ENCODE data around the gene CDH4.
"Not testable (repeated sequence)": the region's sequence is repeated elsewhere in the genome, so short reads cannot be mapped to it uniquely, and the experiment has no call there.

Gene CDH4

DNA sequence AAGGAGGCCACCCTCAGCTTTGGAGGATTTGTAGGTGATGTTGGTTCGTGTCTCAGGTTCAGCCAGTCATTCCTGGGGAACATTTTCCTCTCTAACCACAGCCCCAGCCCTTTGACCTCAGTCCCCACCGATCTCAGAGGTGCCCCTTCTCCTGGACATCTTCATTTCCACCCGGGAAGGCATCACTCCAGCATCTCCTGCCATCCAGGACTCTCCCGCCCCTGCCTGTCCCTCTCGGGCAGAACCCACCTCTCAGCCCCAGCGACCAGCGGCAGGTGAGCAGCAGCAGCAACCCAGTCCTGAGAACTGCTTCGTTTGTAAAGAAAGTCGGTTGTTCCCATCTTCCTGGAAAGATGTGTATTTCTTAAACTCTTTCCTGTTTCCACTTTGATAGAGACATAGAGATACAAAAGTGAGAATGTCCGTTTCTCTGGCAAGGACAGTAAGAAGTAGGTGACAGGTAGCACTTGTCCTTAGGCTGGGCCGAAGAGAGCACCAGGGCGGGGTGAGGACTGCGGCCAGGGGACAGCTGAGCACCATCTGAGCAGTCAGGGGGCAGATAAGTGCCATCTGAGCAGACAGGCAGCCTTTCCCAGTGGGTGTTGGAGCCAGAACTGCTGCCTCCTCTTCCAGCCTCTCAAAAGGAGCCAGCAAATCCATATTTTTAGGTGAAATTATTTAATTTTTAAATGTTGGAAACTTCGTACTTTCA lies 142.2 kb downstream of the CDH4 start:
- H3K4me3 ChIP-seq (ENCODE audit: low read depth in 1 of 2, low read length in 2 of 2): no peak overlapping the region
- H3K9me3 ChIP-seq (ENCODE audit: low read length): no peaks in the 10 kb centered on the region
- no peaks in the 10 kb centered on the region for H3K4me1 ChIP-seq (ENCODE audit: insufficient read depth, low read length)
- H3K27me3 ChIP-seq (ENCODE audit: control insufficient read depth in 1 of 2, insufficient read depth in 2 of 2, low read length in 2 of 2): peaks cover 0 to 4% of the 10 kb centered on the region in 2 donors
- H3K27ac ChIP-seq (ENCODE audit: low read depth, low read length): no peak overlapping the region
- H3K36me3 ChIP-seq (ENCODE audit: insufficient read depth, low read length): no peaks in the 10 kb centered on the region
- no peak overlapping the region for H3K9ac ChIP-seq (ENCODE audit: low read length)

DNA sequence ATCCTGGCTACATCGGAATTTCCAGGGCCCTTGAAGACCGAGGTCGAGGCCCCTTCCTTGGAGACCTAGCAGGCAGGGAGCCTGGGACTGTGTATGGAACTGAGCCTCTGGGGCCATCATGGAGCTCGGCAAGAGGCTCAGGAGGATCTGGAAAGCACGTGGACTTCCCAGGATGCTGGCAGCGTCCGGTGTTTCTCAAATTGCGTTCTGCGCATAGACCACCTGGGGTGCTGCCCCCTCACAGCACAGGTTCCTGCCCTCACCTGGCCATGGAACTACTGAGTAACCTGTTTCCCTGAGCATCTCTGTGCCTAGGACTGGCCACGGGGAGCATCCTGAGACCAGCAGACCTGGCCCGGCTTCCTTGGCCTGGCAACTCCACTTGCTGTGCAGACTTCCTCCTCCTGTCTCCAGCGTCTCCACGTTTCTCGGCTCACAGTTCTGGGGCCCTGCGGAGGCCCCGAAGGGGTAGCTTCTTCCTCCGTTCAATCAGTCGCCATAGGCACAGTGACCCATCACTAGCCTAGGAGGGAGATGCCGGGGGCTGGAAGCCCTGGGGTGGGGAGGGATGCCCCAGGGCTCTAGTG lies 144.3 kb downstream of the CDH4 start:
- no peaks in the 10 kb centered on the region for H3K36me3 ChIP-seq (ENCODE audit: insufficient read depth, low read length)
- H3K4me3 ChIP-seq (ENCODE audit: low read depth in 1 of 2, low read length in 2 of 2): no peak overlapping the region
- no peaks in the 10 kb centered on the region for H3K4me1 ChIP-seq (ENCODE audit: insufficient read depth, low read length)
- H3K27me3 ChIP-seq (ENCODE audit: control insufficient read depth in 1 of 2, insufficient read depth in 2 of 2, low read length in 2 of 2): no peaks in the 10 kb centered on the region
- no peaks in the 10 kb centered on the region for H3K9me3 ChIP-seq (ENCODE audit: low read length)
- H3K9ac ChIP-seq (ENCODE audit: low read length): no peak overlapping the region
- no peak overlapping the region for H3K27ac ChIP-seq (ENCODE audit: low read depth, low read length)

DNA sequence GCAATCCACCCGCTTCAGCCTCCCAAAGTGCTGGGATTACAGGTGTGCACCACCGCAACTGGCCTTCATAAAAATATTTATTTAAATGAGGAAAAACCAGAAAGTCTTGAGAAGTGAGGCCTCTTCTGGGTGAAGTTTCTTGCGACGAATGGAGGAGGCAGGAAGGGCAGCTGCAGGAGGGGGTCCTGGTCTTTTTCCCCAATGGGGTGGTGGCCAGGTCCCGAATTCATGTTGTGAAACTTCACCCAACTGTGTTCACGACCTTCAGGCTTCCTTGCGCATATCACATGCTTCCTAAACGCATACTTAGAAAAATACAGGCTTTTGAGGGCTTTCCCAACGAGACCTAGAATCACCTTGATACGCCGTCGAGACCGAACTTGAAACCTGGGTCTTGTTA lies 145.1 kb downstream of the CDH4 start:
- no peak overlapping the region for H3K27ac ChIP-seq (ENCODE audit: low read depth, low read length)
- no peaks in the 10 kb centered on the region for H3K4me1 ChIP-seq (ENCODE audit: insufficient read depth, low read length)
- no peaks in the 10 kb centered on the region for H3K9me3 ChIP-seq (ENCODE audit: low read length)
- no peaks in the 10 kb centered on the region for H3K27me3 ChIP-seq (ENCODE audit: control insufficient read depth in 1 of 2, insufficient read depth in 2 of 2, low read length in 2 of 2)
- no peaks in the 10 kb centered on the region for H3K36me3 ChIP-seq (ENCODE audit: insufficient read depth, low read length)
- no peak overlapping the region for H3K4me3 ChIP-seq (ENCODE audit: low read depth in 1 of 2, low read length in 2 of 2)
- H3K9ac ChIP-seq (ENCODE audit: low read length): no peak overlapping the region

DNA sequence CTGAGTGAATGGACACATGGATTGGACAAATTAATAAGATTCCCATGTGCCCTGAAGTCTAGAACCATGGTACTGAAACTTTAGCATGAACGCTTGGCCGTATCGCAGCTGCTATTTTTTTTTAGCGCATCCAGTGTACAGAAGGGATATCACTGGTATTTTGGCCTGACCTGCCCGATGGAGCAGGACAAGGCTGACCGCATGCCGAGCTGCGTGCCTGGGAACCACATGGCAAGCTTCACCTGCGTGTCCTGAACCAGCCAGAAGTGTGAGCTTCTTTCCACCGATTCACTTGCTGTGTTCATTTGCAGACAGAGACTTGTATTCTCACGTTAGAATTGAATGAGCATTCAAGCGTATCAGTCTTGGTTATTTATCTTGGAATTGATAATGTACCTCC lies 145.7 kb downstream of the CDH4 start:
- Histone ChIP-seq H3K9ac (ENCODE audit: low read length) (no peak overlapping the region), H3K4me1 (ENCODE audit: insufficient read depth, low read length) (no peaks in the 10 kb centered on the region), H3K27ac (ENCODE audit: low read depth, low read length) (no peak overlapping the region), H3K27me3 (ENCODE audit: control insufficient read depth in 1 of 2, insufficient read depth in 2 of 2, low read length in 2 of 2) (no peaks in the 10 kb centered on the region), H3K4me3 (ENCODE audit: low read depth in 1 of 2, low read length in 2 of 2) (no peak overlapping the region), H3K9me3 (ENCODE audit: low read length) (no peaks in the 10 kb centered on the region), H3K36me3 (ENCODE audit: insufficient read depth, low read length) (no peaks in the 10 kb centered on the region)

DNA sequence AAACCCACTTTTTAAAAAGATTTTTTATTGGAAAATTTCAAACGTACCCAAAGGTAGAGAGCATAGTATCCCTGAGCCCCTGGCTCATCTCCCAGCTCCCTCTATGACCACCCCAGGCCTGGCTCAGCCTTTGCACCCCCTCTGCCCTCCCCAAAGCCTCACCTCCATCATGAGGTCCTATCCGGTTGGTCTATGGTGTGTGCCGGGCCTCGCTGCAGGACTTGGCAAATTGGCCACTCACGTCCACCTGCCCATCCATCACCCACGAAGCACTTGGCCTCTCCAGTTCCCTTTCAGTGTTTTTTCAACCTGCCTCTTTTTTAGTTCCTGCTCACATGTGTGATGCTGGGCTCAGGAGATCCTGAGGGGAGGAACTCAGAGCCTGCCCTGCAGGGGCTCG lies 147.4 kb downstream of the CDH4 start:
- Histone ChIP-seq H3K27ac (ENCODE audit: low read depth, low read length) (no peak overlapping the region), H3K4me1 (ENCODE audit: insufficient read depth, low read length) (no peaks in the 10 kb centered on the region), H3K9ac (ENCODE audit: low read length) (no peak overlapping the region), H3K9me3 (ENCODE audit: low read length) (no peaks in the 10 kb centered on the region), H3K4me3 (ENCODE audit: low read depth in 1 of 2, low read length in 2 of 2) (no peak overlapping the region), H3K27me3 (ENCODE audit: control insufficient read depth in 1 of 2, insufficient read depth in 2 of 2, low read length in 2 of 2) (no peaks in the 10 kb centered on the region), H3K36me3 (ENCODE audit: insufficient read depth, low read length) (no peaks in the 10 kb centered on the region)

DNA sequence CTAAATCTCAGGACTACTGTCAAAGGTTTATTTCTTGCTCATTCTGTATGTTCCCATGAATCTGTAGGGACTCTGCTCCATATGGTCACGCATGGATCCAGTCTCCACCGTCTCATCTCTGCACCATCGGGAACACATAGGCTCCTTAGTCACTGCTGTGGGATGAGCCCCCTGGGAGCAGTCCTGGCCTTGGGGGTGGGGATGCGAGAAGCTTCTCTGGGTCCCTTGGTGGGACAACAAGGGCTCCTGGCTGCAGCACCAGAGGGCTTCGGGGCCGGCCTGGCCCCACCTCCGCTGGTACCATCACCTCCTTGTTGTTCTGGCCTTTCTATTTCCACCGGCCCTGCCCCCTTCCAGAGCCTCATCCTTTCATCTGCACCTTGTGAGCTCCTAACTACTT lies 148.4 kb downstream of the CDH4 start:
- no peak overlapping the region for H3K9ac ChIP-seq (ENCODE audit: low read length)
- H3K9me3 ChIP-seq (ENCODE audit: low read length): no peaks in the 10 kb centered on the region
- H3K4me1 ChIP-seq (ENCODE audit: insufficient read depth, low read length): no peaks in the 10 kb centered on the region
- H3K27me3 ChIP-seq (ENCODE audit: control insufficient read depth in 1 of 2, insufficient read depth in 2 of 2, low read length in 2 of 2): no peaks in the 10 kb centered on the region
- no peak overlapping the region for H3K27ac ChIP-seq (ENCODE audit: low read depth, low read length)
- no peak overlapping the region for H3K4me3 ChIP-seq (ENCODE audit: low read depth in 1 of 2, low read length in 2 of 2)
- no peaks in the 10 kb centered on the region for H3K36me3 ChIP-seq (ENCODE audit: insufficient read depth, low read length)

DNA sequence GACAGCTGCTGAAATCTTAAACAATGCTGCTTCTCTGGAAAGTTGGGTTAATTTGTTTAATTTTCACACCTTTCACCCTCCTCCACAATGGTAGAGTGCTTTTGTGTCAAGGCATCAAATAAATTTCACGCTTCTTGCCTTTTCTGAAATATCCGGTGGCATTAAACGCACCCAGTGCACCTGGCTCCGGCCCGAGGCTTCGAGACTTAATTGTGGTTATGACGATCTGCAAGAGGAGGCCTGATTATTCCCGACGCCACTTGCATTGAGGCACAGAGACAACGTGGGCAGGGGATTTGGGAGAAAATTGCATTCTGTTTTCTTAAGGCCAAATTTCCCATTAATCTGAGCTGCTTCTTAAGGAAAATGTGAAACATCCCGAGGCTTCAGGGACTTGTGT lies 152.2 kb downstream of the CDH4 start:
- H3K4me3 ChIP-seq (ENCODE audit: low read depth in 1 of 2, low read length in 2 of 2): no peak overlapping the region
- no peak overlapping the region for H3K27ac ChIP-seq (ENCODE audit: low read depth, low read length)
- H3K9me3 ChIP-seq (ENCODE audit: low read length): no peaks in the 10 kb centered on the region
- H3K36me3 ChIP-seq (ENCODE audit: insufficient read depth, low read length): no peaks in the 10 kb centered on the region
- no peaks in the 10 kb centered on the region for H3K4me1 ChIP-seq (ENCODE audit: insufficient read depth, low read length)
- no peaks in the 10 kb centered on the region for H3K27me3 ChIP-seq (ENCODE audit: control insufficient read depth in 1 of 2, insufficient read depth in 2 of 2, low read length in 2 of 2)
- no peak overlapping the region for H3K9ac ChIP-seq (ENCODE audit: low read length)

DNA sequence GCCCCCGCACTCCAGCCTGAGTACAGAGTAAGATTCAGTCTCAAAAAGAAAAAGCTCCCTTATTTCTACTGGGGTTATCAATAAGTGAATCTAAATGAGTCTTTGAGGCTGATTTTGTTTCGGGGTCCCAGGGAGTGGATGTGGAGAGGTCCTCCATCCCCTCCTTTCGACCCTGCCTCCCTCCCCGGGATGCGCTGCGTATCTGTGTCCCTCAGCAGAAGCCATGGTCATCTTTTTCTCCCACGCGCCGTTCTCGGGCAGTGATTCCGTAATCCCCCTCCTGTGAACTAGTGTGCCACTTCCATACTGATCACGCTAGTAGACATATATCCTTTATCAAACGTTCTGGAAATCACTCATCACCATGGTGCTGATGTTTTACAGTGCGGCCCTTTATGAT lies 152.9 kb downstream of the CDH4 start:
- Histone ChIP-seq H3K9ac (ENCODE audit: low read length) (no peak overlapping the region), H3K4me1 (ENCODE audit: insufficient read depth, low read length) (no peaks in the 10 kb centered on the region), H3K27me3 (ENCODE audit: control insufficient read depth in 1 of 2, insufficient read depth in 2 of 2, low read length in 2 of 2) (no peaks in the 10 kb centered on the region), H3K36me3 (ENCODE audit: insufficient read depth, low read length) (no peaks in the 10 kb centered on the region), H3K27ac (ENCODE audit: low read depth, low read length) (no peak overlapping the region), H3K4me3 (ENCODE audit: low read depth in 1 of 2, low read length in 2 of 2) (no peak overlapping the region), H3K9me3 (ENCODE audit: low read length) (no peaks in the 10 kb centered on the region)

DNA sequence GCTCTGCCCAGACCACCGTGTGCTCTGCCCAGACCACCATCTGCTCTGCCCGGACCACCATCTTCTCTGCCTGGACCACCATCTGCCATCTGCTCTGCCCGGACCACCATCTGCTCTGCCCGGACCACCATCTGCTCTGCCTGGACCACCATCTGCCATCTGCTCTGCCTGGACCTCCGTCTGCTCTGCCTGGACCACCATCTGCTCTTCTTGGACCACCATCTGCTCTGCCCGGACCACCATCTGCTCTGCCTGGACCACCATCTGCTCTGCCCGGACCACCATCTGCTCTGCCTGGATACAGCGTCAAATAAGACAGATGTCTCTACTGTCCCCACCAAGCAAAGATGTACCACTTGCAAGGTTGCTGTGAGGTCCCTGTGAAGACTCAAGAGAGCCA lies 154.7 kb downstream of the CDH4 start:
- H3K9ac ChIP-seq (ENCODE audit: low read length); H3K4me3 ChIP-seq (ENCODE audit: low read depth in 1 of 2, low read length in 2 of 2); H3K27me3 ChIP-seq (ENCODE audit: control insufficient read depth in 1 of 2, insufficient read depth in 2 of 2, low read length in 2 of 2); H3K4me1 ChIP-seq (ENCODE audit: insufficient read depth, low read length); H3K36me3 ChIP-seq (ENCODE audit: insufficient read depth, low read length); H3K27ac ChIP-seq (ENCODE audit: low read depth, low read length); H3K9me3 ChIP-seq (ENCODE audit: low read length): not testable (repeated sequence)

DNA sequence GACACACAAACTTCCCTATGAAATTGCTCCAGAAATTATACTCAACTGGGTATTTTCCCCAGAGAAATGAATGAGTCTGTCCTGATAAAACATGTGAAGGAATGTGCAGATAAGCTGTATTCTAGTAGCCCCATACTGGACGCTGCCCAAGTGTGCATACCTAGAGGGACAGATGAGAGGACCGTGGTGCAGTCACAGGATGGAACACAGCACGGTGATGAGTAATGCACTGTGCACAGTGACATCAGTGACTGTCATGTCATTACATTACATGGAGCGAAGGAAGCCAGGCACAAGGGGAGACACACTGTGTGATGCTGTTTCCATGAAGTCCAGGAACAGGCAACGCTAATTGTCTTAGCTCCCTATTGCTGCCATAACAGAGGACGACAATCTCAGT lies 155.5 kb downstream of the CDH4 start:
- no peaks in the 10 kb centered on the region for H3K9me3 ChIP-seq (ENCODE audit: low read length)
- H3K27me3 ChIP-seq (ENCODE audit: control insufficient read depth in 1 of 2, insufficient read depth in 2 of 2, low read length in 2 of 2): no peaks in the 10 kb centered on the region
- no peak overlapping the region for H3K27ac ChIP-seq (ENCODE audit: low read depth, low read length)
- H3K4me1 ChIP-seq (ENCODE audit: insufficient read depth, low read length): no peaks in the 10 kb centered on the region
- H3K4me3 ChIP-seq (ENCODE audit: low read depth in 1 of 2, low read length in 2 of 2): no peak overlapping the region
- H3K36me3 ChIP-seq (ENCODE audit: insufficient read depth, low read length): no peaks in the 10 kb centered on the region
- H3K9ac ChIP-seq (ENCODE audit: low read length): no peak overlapping the region

DNA sequence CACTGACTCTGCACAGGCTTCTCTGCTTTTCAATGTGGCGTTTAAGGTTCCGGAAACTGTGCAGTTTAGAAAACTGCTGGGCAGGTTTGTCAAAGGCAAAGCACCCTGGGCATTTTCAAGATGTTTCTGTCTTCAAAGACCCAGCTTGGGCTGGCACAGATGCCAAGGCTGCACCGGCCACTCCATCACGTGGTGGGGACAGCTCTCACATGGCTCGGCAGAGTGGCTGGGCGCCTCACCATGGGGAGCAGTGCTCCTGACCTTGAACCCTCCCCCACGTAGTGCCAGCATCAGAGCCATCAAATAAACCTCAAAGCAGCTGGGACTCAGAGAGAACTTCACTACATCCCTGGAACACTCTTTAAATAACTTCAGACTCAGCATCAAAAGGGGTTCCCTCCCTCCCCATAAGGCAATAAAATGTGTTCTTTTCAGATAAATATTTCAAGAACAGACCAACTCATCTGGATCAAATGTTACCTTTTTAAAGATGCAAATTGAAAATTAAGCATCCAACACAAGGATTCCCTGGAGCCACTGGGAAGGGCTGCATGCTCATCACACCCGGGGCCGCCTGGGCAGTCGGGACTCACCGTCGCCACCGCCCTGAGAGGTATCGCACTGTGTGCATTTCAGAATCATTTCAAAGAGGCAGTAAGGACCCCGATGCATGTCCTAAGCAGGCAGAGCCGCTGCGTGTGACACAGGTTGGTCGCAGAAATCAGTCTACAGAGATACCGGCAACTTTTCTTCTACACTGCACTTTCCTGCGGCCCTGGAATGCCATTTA lies 157.1 kb downstream of the CDH4 start:
- Histone ChIP-seq H3K27ac (ENCODE audit: low read depth, low read length) (no peak overlapping the region), H3K4me3 (ENCODE audit: low read depth in 1 of 2, low read length in 2 of 2) (no peak overlapping the region), H3K4me1 (ENCODE audit: insufficient read depth, low read length) (no peaks in the 10 kb centered on the region), H3K27me3 (ENCODE audit: control insufficient read depth in 1 of 2, insufficient read depth in 2 of 2, low read length in 2 of 2) (no peaks in the 10 kb centered on the region), H3K9ac (ENCODE audit: low read length) (no peak overlapping the region), H3K9me3 (ENCODE audit: low read length) (no peaks in the 10 kb centered on the region), H3K36me3 (ENCODE audit: insufficient read depth, low read length) (no peaks in the 10 kb centered on the region)
